NCI-H510A treated with DMSO at 0.1 percent for 48 hours (cell line): Measurements from ENCODE around the gene SYT3.
"Not testable (repeated sequence)": the region's sequence is repeated elsewhere in the genome, so short reads cannot be mapped to it uniquely, and the experiment has no call there.

Experiments used
- DNase-seq: peaks from one replicate; lab custom pipeline; 2025; lab: John Stamatoyannopoulos, UW

SYT3 gene

DNA sequence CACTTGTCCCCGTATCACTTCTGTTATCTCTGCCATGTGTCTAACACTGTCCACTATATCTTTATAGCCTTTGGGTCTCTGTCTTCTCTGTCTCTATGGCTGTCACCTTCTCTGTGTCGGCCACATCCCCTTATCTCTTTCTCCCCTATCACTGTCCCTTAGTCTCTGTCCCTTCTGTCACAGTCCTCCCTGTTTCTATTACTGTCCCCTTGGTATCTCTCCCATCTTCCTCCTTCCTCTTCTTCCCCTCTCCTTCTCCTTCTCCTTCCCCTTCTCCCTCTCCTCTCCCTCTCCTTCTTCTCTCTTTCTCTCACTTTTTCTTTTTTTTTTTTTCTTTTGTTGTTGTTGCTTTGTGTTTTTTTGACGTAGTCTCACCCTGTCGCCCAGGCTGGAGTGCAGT is 36.7 kb downstream of the SYT3 start:
- DNase-seq: no peak

DNA sequence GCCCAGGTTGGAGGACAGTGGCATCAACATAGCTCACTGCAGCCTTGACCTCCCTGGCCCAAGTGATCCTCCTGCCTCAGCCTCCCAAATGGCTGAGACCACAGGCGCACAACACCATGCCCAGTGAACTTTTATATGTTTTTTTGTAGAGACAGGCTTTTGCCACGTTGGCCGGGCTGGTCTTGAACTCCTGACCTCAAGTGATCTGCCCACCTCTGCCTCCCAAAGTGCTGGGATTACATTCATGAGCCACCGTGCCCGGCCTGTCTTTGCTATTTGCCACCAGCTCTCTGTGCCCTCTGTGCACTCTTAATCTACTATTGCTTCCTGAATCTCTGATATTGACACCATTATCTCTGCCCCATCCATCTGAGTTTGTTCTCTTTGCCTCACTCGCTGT is 37.2 kb downstream of the SYT3 start:
- DNase-seq: no peak

DNA sequence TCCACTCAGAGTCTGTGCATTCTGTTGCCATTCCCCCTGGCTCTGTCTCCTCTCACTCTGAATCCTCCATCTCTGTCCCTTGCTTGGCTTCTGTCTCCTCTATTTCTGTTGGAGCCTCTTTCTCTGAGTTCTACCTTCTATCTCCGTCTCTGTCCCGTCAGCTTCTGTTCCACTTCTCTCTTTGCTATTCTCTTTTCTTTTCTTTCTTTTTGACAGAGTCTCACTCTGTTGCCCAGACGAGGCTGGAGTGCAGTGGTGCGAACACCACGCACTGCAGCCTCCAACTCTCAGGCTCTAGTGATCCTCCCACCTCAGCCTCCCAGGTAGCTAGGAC is 37.6 kb downstream of the SYT3 start:
- DNase-seq: no peak

DNA sequence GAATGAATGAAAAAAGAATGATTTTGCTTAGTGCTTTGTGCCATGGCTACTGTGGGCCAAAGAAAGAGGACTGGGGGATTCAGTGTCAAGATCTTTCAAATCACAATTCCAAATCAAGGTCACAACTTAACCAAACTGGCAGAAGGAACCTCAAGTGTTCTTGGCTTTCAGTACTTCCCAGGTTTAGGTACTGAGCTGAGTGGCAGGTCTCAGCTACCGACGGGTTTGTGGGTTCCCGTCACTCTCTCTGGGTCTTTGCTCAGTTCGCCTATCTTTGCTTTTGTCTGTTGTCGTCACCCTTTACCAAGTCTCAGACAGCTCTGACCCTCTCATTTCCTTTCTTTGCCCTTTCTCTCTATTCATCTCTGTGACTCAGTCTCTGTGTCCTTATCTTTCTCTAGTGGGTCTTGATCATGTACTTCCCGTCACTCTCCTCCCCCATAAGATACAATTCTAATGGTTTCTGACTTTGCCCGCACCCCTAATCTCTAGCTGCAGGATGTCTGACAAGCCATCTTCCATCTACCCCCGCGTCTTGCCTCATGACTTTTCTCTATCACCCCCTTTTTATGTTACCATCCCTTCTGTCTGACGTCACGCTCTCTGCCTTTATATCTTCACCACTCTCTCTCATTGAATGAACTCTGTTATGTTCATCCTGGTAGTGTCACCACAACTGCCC is 38.1 kb downstream of the SYT3 start:
- no peak for DNase-seq

DNA sequence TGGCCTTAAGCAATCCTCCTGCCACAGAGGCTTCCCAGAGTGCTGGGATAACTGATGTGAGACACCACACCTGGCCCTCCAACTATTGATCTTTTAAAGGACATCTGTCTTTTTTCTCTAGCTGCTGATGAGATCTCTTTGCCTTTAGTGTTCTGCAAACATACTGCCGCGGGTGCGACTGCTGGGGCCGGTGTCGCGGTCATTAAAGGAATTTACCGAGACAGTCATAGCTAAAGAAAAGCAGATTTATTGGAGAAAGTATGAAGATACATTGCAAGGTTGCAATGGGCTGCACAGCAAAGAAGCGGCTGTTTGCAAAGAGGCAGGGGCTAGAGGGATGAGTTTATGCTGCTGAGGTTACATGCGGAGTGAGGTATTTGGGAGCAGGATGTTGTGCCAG is 40.3 kb downstream of the SYT3 start:
- DNase-seq: no peak

DNA sequence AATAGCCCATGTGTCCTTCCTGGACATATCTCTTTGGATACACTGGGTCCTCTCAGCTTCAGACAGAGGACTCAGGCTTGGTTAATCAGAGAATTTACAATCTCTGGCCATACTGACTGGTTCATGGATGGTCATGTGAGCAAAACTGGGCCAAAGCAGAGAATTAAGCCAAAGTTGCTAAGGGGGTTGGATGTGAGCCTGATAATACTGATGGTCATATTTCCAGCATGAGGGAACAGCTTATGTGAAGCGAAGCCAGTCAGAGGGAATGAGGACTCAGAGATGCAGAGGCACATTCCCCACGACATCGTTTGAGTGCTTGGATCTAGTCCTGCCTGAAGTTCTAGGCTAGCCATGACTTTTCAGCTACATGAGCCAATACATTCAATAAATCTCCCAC is 49.5 kb downstream of the SYT3 start:
- DNase-seq: no peak

DNA sequence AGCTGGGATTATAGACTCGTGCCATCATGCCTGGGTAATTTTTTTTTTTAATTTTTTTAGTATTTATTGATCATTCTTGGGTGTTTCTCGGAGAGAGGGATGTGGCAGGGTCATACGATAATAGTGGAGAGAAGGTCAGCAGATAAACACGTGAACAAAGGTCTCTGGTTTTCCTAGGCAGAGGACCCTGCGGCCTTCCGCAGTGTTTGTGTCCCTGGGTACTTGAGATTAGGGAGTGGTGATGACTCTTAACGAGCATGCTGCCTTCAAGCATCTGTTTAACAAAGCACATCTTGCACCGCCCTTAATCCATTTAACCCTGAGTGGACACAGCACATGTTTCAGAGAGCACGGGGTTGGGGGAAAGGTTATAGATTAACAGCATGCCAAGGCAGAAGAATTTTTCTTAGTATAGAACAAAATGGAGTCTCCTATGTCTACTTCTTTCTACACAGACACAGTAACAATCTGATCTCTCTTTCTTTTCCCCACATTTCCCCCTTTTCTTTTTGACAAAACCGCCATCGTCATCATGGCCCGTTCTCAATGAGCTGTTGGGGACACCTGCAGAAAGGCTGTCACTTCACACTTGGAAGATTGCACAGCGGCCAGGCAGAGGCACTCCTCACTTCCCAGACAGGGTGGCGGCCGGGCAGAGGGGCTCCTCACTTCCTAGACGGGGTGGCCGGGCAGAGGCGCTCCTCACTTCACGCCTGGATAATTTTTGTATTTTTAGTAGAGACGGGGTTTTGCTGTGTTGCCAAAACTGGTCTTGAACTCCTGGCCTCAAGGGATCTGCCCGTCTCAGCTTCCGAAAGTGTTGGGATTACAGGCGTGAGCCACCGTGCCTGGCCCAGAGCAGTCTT is 57.7 kb downstream of the SYT3 start:
- not testable (repeated sequence) for DNase-seq

DNA sequence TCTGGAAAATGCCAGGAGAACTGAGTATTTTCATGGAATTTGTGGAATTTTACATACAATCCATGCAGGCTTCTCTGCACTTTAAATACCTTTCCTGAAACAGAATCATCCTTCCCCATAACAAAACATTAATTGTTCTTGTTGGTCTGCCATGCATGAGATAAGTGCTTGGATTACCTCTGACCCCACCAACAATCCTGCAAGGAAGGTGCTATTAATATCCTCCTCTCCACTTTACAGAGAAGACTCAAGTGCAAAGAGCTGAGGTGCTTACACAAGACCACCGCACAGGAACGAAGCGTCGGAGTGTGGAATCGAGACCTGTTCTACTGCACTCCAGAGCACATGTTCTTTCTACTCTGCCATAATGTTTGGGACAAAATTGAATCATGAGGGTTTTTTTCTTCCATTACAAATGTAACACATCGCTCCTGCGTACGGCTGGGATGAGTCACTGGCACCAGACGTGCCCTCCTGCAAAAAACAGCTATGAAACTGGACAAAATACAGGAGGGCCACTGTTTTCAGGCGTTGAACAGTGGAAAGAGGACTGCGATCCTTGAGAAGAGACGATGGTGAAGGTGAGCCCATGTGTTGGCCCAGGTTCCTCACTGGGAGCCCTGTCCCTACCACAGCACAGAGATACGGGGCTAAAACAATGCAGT is 58.6 kb downstream of the SYT3 start:
- DNase-seq: no peak

DNA sequence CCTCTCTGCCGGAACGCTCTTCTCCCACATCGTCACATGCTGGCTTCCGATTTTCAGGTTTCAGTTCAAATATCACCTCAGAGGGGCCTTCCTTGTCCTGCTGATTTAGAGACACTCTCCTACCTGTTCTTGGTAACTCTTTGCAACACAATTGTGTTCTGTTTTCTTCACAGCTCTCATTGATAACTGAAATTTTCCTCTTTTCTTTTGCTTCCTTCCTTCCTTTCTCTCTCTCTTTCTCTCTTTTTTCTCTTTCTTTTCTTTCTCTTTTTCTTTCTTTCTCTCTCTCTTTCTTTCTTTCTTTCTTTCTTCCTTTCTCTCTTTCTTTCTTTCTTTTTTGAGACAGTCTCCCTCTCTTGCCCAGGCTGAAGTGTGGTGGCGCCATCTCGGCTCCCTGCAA is 59.4 kb downstream of the SYT3 start:
- DNase-seq: no peak

DNA sequence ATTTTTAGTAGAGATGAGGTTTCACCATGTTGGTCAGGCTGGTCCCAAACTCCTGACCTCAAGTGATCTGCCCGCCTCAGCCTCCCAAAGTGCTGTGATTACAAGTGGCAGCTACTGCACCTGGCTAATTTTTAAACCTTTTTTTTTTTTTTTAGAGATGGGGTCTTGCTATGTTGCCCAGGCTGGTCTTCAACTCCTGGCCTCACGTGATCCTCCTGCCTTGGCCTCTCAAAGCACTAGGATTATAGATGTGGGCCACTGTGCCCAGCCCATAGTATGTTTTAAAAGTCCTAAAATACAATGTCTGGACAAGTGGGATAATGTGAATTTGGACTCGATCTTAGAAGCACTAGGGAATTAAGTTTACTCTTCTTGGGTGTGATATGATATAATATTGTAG is 62.9 kb downstream of the SYT3 start:
- DNase-seq: not testable (repeated sequence)

DNA sequence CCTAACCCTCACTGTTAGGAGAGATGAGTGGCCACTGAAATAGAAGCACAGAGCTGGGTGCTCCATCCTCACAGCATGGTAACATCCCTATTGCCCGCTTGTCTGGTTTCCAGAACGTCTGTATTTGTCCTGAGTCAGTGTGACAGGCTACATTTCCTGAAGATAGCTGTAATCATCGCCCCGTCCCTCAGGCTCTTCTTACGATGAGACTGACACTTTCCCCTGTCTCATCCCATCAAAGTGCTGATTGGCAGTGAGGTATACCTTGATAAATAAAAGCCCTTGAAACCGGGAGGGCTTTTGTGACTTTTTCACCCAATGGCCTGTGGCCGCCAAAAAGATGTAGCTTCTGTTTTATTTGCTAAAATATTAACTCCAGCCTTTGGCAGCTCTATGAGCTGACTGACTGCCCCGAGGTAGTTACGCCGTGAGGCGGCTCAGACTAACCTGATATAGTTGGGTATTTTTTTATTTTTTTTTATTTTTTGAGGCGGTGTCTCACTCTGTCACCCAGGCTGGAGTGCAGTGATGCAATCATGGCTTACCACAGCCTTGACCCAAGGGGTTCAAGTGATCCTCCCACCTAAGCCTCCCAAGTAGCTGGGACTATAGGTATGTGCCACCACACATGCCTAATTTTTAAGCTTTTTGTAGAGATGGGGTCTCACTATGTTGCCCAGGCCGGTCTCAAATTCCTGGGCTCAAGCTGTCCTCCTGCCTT is 65.8 kb downstream of the SYT3 start:
- DNase-seq: no peak
